ENCODE data around the gene TWNK. TPM values are rescaled to one million over a fixed set of nuclear protein-coding genes. Genes with fewer than 3 reads are reported as not detected.

Gene TWNK
- total RNA-seq, 2 donors from 2014 or later, result 1.8 to 2.3 TPM

DNA sequence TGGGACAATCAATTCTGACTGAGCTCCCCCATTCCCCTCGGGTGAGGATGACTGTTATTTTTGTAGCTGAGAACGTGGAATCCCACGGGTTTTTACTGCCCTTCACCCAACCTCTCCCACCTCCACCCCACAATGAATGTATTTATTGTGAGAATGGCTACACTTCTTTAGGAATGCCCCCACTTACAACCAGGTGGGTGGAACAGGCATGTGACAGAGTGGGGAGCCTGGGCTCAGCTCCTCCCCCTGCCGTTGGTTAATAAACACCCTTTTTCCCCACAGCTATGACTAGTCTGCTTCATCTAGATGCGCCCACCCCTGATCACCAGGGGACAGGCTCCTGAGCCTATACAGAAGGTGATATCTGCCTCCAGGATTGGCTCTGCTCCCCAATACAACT, 2.0 kb upstream of the TWNK start:
- TF ChIP-seq, protein P1, sequence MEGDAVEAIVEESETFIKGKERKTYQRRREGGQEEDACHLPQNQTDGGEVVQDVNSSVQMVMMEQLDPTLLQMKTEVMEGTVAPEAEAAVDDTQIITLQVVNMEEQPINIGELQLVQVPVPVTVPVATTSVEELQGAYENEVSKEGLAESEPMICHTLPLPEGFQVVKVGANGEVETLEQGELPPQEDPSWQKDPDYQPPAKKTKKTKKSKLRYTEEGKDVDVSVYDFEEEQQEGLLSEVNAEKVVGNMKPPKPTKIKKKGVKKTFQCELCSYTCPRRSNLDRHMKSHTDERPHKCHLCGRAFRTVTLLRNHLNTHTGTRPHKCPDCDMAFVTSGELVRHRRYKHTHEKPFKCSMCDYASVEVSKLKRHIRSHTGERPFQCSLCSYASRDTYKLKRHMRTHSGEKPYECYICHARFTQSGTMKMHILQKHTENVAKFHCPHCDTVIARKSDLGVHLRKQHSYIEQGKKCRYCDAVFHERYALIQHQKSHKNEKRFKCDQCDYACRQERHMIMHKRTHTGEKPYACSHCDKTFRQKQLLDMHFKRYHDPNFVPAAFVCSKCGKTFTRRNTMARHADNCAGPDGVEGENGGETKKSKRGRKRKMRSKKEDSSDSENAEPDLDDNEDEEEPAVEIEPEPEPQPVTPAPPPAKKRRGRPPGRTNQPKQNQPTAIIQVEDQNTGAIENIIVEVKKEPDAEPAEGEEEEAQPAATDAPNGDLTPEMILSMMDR (IDR thresholded peaks at IDR 0.05), result no peak
- peak in 1 of 3 donors; percentile 17 for TF ChIP-seq POLR2A (IDR thresholded peaks at IDR 0.05)
- ATAC-seq (no peak), DNase-seq (peak in 2 of 4 donors; percentile 5 to 8)
- Histone ChIP-seq H3K27ac (peak overlapping the region in 1 of 4 donors; percentile 14), H3K36me3 (replicated peaks in 1 of 2; ENCODE audit: insufficient read depth in 1 of 2, low read depth in 2 of 2) (peaks cover 0 to 3% of the 10 kb centered on the region in 2 donors), H3K27me3 (no peaks in the 10 kb centered on the region), H3K4me1 (peaks cover 49% of the 10 kb centered on the region), H3K4me3 (no peak overlapping the region), H3K9me3 (no peaks in the 10 kb centered on the region)
- intact Hi-C loops (cut with DNase I), result no loop called here
- WGBS, 2 donors, result 26 to 36% methylated on average over 5 of the region's 5 CpGs

DNA sequence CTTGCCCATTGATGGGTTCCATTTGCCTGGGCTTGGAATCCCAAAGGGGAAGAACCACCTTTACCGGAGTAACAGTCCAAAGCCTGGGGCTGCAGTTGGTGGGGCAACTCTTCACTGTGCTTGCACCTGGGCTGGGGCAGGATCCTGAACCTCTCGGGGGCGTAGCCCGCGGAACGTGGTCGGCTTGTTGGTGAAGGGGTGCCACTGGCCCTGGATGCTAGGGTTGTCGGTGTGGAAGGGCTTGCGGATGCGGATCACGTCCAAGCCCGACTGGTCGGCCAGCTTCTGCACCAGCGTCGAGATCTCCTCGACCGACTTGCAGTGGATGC, 756 bp upstream of the TWNK start:
- peaks cover 0 to 7% of the 10 kb centered on the region in 2 donors for H3K36me3 ChIP-seq (replicated peaks in 1 of 2; ENCODE audit: insufficient read depth in 1 of 2, low read depth in 2 of 2)
- H3K27me3 ChIP-seq, result no peaks in the 10 kb centered on the region
- no peaks in the 10 kb centered on the region for H3K9me3 ChIP-seq
- intact Hi-C loops (cut with DNase I), result no loop called here
- DNase-seq (no peak), ATAC-seq (peak; percentile 19)
- peak overlapping the region in 3 of 4 donors; percentile 58 to 88 (median 81) for H3K27ac ChIP-seq
- WGBS, 2 donors, result 8 to 11% methylated on average over 15 to 17 of the region's 17 CpGs
- TF ChIP-seq, protein P1 (IDR thresholded peaks at IDR 0.05), result no peak
- peaks cover 50% of the 10 kb centered on the region for H3K4me1 ChIP-seq
- peak overlapping the region; percentile 46 to 95 for H3K4me3 ChIP-seq

DNA sequence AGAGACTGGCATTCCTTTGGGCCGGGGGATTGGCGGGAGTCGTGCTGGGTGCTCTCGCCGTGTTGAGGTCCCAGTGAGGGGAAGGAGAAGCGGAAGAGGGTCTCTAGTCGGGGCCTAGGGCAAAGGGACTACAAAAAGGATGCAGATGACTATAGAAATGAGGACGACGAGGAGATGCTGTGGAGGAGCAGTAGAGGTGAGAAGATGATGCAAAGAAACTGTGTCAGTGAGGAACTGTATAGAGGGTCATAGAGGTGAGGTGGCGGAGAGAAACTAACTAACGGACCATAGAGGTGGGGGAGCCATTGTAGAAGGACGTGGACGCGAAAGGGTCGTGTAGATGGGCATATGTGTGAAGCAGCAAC, 324 bp downstream of the TWNK start:
- DNase-seq (no peak), ATAC-seq (no peak)
- intact Hi-C loops (cut with DNase I), result no loop called here
- Histone ChIP-seq H3K9me3 (no peaks in the 10 kb centered on the region), H3K27ac (peak overlapping the region in 2 of 4 donors; percentile 81 to 88), H3K4me3 (peak overlapping the region; percentile 46 to 95), H3K27me3 (no peaks in the 10 kb centered on the region), H3K4me1 (peaks cover 50% of the 10 kb centered on the region), H3K36me3 (replicated peaks in 1 of 2; ENCODE audit: insufficient read depth in 1 of 2, low read depth in 2 of 2) (peaks cover 0 to 7% of the 10 kb centered on the region in 2 donors)
- TF ChIP-seq POLR2A (IDR thresholded peaks at IDR 0.05), result no peak
- TF ChIP-seq, protein P1 (IDR thresholded peaks at IDR 0.05), result no peak
- 1% methylated on average over 15 of the region's 15 CpGs for WGBS, 2 donors

DNA sequence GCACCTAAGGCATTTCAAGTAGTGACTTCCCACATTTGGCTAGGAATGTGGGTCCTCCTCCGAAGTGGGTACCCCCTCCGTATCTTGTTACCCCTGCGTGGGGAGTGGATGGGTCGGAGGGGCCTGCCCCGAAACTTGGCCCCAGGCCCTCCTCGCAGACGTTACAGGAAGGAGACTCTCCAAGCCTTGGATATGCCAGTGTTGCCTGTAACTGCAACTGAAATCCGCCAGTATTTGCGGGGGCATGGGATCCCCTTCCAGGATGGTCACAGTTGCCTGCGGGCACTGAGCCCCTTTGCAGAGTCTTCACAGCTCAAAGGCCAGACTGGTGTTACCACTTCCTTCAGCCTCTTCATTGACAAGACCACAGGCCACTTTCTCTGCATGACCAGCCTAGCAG, 823 bp downstream of the TWNK start:
- H3K36me3 ChIP-seq (replicated peaks in 1 of 2; ENCODE audit: insufficient read depth in 1 of 2, low read depth in 2 of 2), result peaks cover 0 to 9% of the 10 kb centered on the region in 2 donors
- intact Hi-C loops (cut with DNase I), result no loop called here
- no peak overlapping the region for H3K27ac ChIP-seq
- H3K27me3 ChIP-seq, result no peaks in the 10 kb centered on the region
- H3K9me3 ChIP-seq, result no peaks in the 10 kb centered on the region
- no peak for TF ChIP-seq POLR2A (IDR thresholded peaks at IDR 0.05)
- whole genome bisulfite sequencing, 2 donors, result 62% methylated on average over 10 of the region's 10 CpGs
- ATAC-seq (no peak), DNase-seq (no peak)
- peaks cover 50% of the 10 kb centered on the region for H3K4me1 ChIP-seq
- no peak overlapping the region for H3K4me3 ChIP-seq

DNA sequence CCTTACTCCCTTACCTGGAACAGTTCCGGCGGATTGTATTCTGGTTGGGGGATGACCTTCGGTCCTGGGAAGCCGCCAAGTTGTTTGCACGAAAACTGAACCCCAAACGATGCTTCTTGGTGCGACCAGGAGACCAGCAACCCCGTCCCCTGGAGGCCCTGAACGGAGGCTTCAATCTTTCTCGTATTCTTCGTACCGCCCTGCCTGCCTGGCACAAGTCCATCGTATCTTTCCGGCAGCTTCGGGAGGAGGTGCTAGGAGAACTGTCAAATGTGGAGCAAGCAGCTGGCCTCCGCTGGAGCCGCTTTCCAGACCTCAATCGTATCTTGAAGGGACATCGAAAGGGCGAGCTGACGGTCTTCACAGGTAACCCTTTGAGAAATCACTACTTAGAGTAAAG, 1.7 kb downstream of the TWNK start:
- H3K27ac ChIP-seq, result no peak overlapping the region
- no peaks in the 10 kb centered on the region for H3K27me3 ChIP-seq
- intact Hi-C loops (cut with DNase I), result no loop called here
- peaks cover 0 to 9% of the 10 kb centered on the region in 2 donors for H3K36me3 ChIP-seq (replicated peaks in 1 of 2; ENCODE audit: insufficient read depth in 1 of 2, low read depth in 2 of 2)
- WGBS, 2 donors, result 64 to 66% methylated on average over 21 of the region's 21 CpGs
- H3K9me3 ChIP-seq, result no peaks in the 10 kb centered on the region
- DNase-seq (peak in 3 of 4 donors; percentile 35 to 49 (median 43)), ATAC-seq (no peak)
- H3K4me3 ChIP-seq, result no peak overlapping the region
- TF ChIP-seq, protein P1 (IDR thresholded peaks at IDR 0.05), result no peak
- TF ChIP-seq POLR2A (IDR thresholded peaks at IDR 0.05), result no peak
- H3K4me1 ChIP-seq, result peaks cover 50% of the 10 kb centered on the region
